ENCODE results near the gene KIF13A.

- TF ChIP-seq POLR2AphosphoS5 (IDR thresholded peaks at IDR 0.05) (no peak), CTCF (IDR thresholded peaks at IDR 0.05) (no peak), EP300 (IDR thresholded peaks at IDR 0.05) (no peak), POLR2A (IDR thresholded peaks at IDR 0.05; ENCODE audit: low read depth) (no peak)
Observed at GRCh38 chr6:18016698-18017097, 29.3 kb upstream of the KIF13A start.
